ENCODE measurements around the gene ADAM19.

DNA sequence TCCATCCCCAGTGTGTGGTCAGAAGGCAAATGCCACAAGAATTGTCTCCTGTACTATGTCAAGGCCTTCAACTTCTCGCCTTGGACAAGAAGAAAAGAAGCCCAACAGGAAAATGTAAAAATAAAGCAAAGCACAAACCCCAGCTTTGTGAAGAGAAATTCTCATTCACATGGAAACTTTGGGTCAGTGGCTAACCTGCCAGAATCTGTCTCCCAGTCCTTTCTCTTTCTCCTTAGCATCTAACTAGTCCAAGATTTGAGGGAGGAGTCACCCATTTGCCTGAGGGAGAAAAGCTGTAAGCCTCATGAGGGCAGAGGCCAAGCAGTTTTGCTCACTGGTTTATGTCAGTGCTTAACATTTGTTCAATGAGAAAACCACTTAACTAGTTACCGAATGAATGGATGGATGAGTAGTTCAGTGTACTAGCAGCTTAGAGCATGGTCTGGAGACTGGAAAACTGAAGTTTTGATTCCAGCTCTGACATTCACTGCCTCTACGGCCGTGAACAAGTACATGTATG is 36.0 kb downstream of the ADAM19 start:
- TF ChIP-seq, protein P1, sequence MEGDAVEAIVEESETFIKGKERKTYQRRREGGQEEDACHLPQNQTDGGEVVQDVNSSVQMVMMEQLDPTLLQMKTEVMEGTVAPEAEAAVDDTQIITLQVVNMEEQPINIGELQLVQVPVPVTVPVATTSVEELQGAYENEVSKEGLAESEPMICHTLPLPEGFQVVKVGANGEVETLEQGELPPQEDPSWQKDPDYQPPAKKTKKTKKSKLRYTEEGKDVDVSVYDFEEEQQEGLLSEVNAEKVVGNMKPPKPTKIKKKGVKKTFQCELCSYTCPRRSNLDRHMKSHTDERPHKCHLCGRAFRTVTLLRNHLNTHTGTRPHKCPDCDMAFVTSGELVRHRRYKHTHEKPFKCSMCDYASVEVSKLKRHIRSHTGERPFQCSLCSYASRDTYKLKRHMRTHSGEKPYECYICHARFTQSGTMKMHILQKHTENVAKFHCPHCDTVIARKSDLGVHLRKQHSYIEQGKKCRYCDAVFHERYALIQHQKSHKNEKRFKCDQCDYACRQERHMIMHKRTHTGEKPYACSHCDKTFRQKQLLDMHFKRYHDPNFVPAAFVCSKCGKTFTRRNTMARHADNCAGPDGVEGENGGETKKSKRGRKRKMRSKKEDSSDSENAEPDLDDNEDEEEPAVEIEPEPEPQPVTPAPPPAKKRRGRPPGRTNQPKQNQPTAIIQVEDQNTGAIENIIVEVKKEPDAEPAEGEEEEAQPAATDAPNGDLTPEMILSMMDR (IDR thresholded peaks at IDR 0.05) = no peak
- no peak for TF ChIP-seq POLR2A (IDR thresholded peaks at IDR 0.05)
